HUES48 (cell line): Measurements from ENCODE around the gene AGA.
A peak's percentile ranks its signal among the peaks of the same experiment; 100 is the strongest.

ENCODE experiments used
- H3K27ac ChIP-seq: one replicate; pipeline ENCODE4 v1.7.0; 2013; ENCODE audit warnings: low read depth, low read length, inconsistent platforms
- H3K27me3 ChIP-seq: 2 replicates; pipeline ENCODE4 v1.6.1; 2013; ENCODE audit warnings: mild to moderate bottlenecking, low read length; ENCODE audit not compliant: control insufficient read depth, insufficient read depth
- H3K36me3 ChIP-seq: 2 replicates; pipeline ENCODE4 v1.6.1; 2013; ENCODE audit warnings: low read length; ENCODE audit not compliant: control insufficient read depth, insufficient read depth
- H3K4me1 ChIP-seq: 2 replicates; pipeline ENCODE4 v1.6.1; 2013; ENCODE audit warnings: mild to moderate bottlenecking, low read length; ENCODE audit not compliant: control insufficient read depth, insufficient read depth
- H3K4me3 ChIP-seq: 2 replicates; pipeline ENCODE4 v1.5.1; 2013; ENCODE audit warnings: mild to moderate bottlenecking, low read depth, low read length
- H3K9ac ChIP-seq: 2 replicates; pipeline ENCODE4 v1.6.1; 2013; ENCODE audit warnings: mild to moderate bottlenecking, low read depth, low read length, moderate library complexity
- H3K9me3 ChIP-seq: 2 replicates; pipeline ENCODE4 v1.6.1; 2013; ENCODE audit warnings: low read length; ENCODE audit not compliant: control insufficient read depth, insufficient read depth

AGA gene

DNA sequence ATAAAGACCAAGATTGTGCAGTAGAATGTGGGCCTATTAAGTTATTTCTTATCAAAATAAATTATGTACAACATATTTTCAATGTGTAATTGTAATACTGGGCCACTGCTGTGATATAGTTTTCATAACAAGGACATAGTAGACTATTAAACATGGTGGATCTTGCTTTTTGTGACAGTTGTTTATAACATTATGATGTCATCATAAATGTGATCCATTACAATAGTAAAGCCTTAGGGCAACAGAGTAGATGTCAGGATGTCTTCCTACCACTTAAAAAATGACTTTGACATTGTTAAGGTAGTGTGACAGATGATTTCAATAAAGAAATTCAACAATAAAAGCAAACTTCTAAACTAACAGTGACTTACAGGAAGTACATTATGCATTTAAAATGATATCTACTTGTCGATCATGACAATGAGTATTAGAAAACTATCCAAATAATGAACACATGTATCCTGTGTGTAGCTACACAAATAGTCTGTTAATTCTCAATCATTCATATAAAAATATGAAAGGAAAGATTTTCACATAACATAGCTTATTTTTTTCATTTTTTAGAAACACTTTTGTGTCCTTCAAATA, 5.3 kb upstream of the AGA start:
- Histone ChIP-seq H3K4me3 (0 out of 2 replicates have a peak overlapping the region, but pooled peaks have one; percentile 65), H3K36me3 (no peaks in the 10 kb centered on the region), H3K27me3 (no peaks in the 10 kb centered on the region), H3K9ac (no peak overlapping the region), H3K27ac (no peak overlapping the region), H3K4me1 (peaks cover 14% of the 10 kb centered on the region), H3K9me3 (no peaks in the 10 kb centered on the region)

DNA sequence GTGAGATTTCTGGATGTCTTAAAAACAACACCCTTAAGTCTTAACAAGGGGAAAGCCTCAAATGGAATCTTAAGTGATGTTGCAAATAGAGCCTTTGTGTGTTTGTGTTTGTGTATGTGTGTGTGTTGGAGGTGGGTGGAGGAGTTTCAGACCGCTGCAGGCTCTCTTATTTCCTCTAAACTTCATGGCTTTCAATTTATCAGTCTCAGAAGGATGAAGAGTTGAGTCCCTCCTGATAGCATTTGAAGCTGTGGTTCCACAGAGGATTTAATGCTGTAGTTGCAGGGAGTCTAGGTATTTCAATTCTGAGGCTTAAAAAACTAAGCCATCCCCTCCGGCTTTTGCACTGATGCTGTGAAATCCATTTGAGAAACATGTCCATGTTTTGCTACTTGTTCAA, 4.3 kb upstream of the AGA start:
- H3K9me3 ChIP-seq = no peaks in the 10 kb centered on the region
- no peak overlapping the region for H3K9ac ChIP-seq
- H3K4me3 ChIP-seq = peak overlapping the region; percentile 65; the same call in 1 of the 2 replicates
- no peaks in the 10 kb centered on the region for H3K36me3 ChIP-seq
- H3K4me1 ChIP-seq = peaks cover 14% of the 10 kb centered on the region
- H3K27ac ChIP-seq = no peak overlapping the region
- no peaks in the 10 kb centered on the region for H3K27me3 ChIP-seq

GRCh38 chr4:177444911-177445736, 2.9 kb upstream of the AGA start:
- no peaks in the 10 kb centered on the region for H3K9me3 ChIP-seq
- H3K4me3 ChIP-seq = peak overlapping the region; percentile 65
- H3K9ac ChIP-seq = peak overlapping the region; percentile 34; the same call in 1 of the 2 replicates
- H3K36me3 ChIP-seq = no peaks in the 10 kb centered on the region
- H3K27ac ChIP-seq = no peak overlapping the region
- H3K27me3 ChIP-seq = no peaks in the 10 kb centered on the region
- peaks cover 25% of the 10 kb centered on the region for H3K4me1 ChIP-seq

DNA sequence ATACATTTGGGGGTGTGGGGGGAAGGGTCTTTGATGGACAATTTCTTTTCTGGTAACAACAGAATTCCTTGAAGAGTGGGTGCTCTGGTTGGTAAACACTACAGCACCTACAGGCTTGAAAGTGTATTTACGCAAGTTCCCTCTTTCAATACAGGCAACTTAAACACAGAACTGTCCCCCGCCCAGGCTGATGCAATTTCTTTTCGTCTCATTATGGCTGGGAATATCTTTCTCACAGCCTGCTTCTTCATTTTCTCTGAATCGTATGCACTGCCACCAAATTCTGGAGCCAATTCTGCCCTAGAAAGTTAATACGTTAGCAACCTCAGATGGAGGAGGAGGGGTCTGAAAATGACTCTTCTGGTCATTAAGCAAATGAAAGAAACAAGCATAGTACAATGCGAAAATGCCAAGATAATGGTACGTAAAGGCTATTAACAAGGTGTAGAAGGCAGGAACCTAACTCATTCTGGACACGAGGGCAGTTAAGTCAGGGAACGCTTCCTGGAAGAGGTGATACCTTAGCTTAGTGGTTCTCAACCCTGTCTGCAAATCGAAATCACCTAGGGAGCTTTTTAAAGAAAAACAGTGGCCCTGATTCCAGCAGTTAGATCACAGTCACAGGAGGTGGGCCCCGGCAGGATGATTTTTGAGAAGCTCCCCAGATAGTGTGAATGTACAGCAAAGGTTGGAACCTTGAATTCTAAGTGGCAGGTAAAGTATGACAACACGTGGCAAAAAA, 1.0 kb downstream of the AGA start:
- Histone ChIP-seq H3K27me3 (no peaks in the 10 kb centered on the region), H3K9ac (peak overlapping the region; percentile 93), H3K27ac (peak overlapping the region; percentile 88), H3K4me1 (peaks cover 16% of the 10 kb centered on the region), H3K36me3 (no peaks in the 10 kb centered on the region), H3K4me3 (peak overlapping the region; percentile 75), H3K9me3 (no peaks in the 10 kb centered on the region)

DNA sequence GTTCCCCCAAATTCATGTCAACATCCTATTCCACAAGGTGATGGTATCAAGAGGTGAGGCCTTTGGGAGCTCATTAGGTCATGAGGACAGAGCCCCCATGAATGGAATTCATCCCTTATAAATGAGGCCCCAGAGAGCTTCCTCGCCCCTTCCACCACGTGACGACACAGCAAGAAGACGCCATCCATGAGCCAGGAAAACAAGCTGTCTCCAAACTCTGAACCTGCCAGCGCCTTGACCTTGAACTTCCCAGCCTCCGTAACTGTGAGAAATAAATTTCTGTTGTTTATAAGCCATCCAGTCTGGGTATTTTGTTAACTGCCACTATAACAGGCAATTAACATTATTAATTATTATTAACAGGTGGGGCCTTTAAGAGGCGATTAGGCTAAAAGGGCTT, 5.8 kb downstream of the AGA start:
- Histone ChIP-seq H3K4me1 (peaks cover 11% of the 10 kb centered on the region), H3K36me3 (0 out of 2 replicates have a peak, but pooled peaks cover 5% of the 10 kb centered on the region), H3K27me3 (no peaks in the 10 kb centered on the region), H3K9ac (no peak overlapping the region), H3K4me3 (no peak overlapping the region), H3K27ac (no peak overlapping the region), H3K9me3 (no peaks in the 10 kb centered on the region)

DNA sequence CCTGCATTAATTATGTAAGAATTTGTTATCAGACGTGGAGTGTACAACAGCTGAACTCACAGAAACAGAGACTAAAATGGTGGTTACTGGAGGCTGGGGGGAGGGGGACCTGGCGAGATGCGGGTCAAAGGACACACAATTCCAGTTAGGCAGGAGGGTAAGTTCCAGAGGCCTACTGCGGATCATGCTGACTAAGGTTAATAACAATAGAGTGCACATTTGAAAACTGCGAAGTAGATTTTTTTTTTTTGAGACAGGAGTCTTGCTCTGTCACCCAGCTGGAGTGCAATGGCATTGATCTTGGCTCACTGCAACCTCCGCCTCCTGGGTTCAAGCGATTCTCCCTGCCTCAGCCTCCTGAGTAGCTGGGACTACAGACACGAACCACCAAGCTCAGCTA, 7.6 kb downstream of the AGA start:
- 0 out of 2 replicates have a peak, but pooled peaks cover 5% of the 10 kb centered on the region for H3K36me3 ChIP-seq
- H3K27ac ChIP-seq = no peak overlapping the region
- H3K4me1 ChIP-seq = no peaks in the 10 kb centered on the region
- no peaks in the 10 kb centered on the region for H3K27me3 ChIP-seq
- no peaks in the 10 kb centered on the region for H3K9me3 ChIP-seq
- H3K4me3 ChIP-seq = no peak overlapping the region
- no peak overlapping the region for H3K9ac ChIP-seq

GRCh38 chr4:177427192-177427591, 15.0 kb downstream of the AGA start:
- Histone ChIP-seq H3K4me3 (no peak overlapping the region), H3K9ac (no peak overlapping the region), H3K36me3 (no peaks in the 10 kb centered on the region), H3K9me3 (no peaks in the 10 kb centered on the region), H3K27me3 (no peaks in the 10 kb centered on the region), H3K27ac (no peak overlapping the region), H3K4me1 (no peaks in the 10 kb centered on the region)

- H3K27ac ChIP-seq = no peak overlapping the region
- no peaks in the 10 kb centered on the region for H3K4me1 ChIP-seq
- H3K36me3 ChIP-seq = no peaks in the 10 kb centered on the region
- no peak overlapping the region for H3K4me3 ChIP-seq
- H3K9ac ChIP-seq = no peak overlapping the region
- H3K9me3 ChIP-seq = no peaks in the 10 kb centered on the region; the same call in 1 of the 2 replicates
- H3K27me3 ChIP-seq = no peaks in the 10 kb centered on the region
These were observed 22.8 kb downstream of the AGA start for GRCh38 chr4:177419434-177419833.

GRCh38 chr4:177413656-177414055, 28.6 kb downstream of the AGA start:
- no peak overlapping the region for H3K4me3 ChIP-seq
- H3K4me1 ChIP-seq = no peaks in the 10 kb centered on the region
- H3K36me3 ChIP-seq = no peaks in the 10 kb centered on the region
- H3K27ac ChIP-seq = no peak overlapping the region
- no peak overlapping the region for H3K9ac ChIP-seq
- no peaks in the 10 kb centered on the region for H3K9me3 ChIP-seq
- H3K27me3 ChIP-seq = no peaks in the 10 kb centered on the region

- Histone ChIP-seq H3K27me3 (no peaks in the 10 kb centered on the region), H3K36me3 (no peaks in the 10 kb centered on the region), H3K9me3 (no peaks in the 10 kb centered on the region), H3K27ac (no peak overlapping the region), H3K4me3 (no peak overlapping the region), H3K9ac (no peak overlapping the region), H3K4me1 (no peaks in the 10 kb centered on the region)
These were observed 29.2 kb downstream of the AGA start for GRCh38 chr4:177413076-177413475.

GRCh38 chr4:177411996-177412395, 30.2 kb downstream of the AGA start:
- no peak overlapping the region for H3K4me3 ChIP-seq
- no peaks in the 10 kb centered on the region for H3K4me1 ChIP-seq
- H3K27ac ChIP-seq = no peak overlapping the region
- no peaks in the 10 kb centered on the region for H3K27me3 ChIP-seq
- no peak overlapping the region for H3K9ac ChIP-seq
- H3K36me3 ChIP-seq = no peaks in the 10 kb centered on the region
- no peaks in the 10 kb centered on the region for H3K9me3 ChIP-seq
